HG02943 (cell line): ENCODE results near the gene PDZD2.

Experiments
- ATAC-seq: cut with Tn5 transposase; IDR thresholded peaks from one replicate; pipeline ENCODE4 v1.9.1; 2021; ENCODE audit warnings: mild to moderate bottlenecking, low read depth, moderate library complexity; ENCODE audit not compliant: unreplicated experiment

The PDZD2 gene

GRCh38 chr5:31635446-31635845, 3.5 kb upstream of the PDZD2 start:
- ATAC-seq, result no peak

GRCh38 chr5:31637851-31638250, 1.1 kb upstream of the PDZD2 start:
- no peak for ATAC-seq

- ATAC-seq, result no peak
Observed at GRCh38 chr5:31638345-31638744, 586 bp upstream of the PDZD2 start.

GRCh38 chr5:31639481-31640411, 815 bp downstream of the PDZD2 start:
- ATAC-seq, result no peak

GRCh38 chr5:31640573-31640972, 1.6 kb downstream of the PDZD2 start:
- ATAC-seq, result no peak

DNA sequence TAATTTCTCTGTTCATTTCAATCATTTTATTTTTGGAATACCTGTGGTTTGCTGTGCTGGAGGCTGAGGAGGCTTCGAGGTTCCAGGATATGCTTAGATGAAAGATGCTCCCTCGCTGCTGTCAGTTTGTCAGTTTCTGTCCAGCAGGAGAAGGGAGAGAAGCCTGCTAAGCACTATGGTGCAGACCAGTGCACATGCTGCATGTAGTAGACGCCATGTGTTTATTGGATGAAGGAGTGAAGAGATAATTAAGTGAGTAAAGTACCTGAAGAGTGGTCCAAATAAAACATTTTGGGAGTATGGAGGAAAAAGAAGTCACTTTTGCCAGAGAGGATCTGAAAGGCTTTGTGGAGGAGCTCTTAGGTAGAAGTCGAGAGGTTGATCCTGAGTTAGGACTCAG, 2.1 kb downstream of the PDZD2 start:
- no peak for ATAC-seq

GRCh38 chr5:31641575-31641974, 2.6 kb downstream of the PDZD2 start:
- ATAC-seq, result no peak

- no peak for ATAC-seq
Observed at GRCh38 chr5:31645420-31646081, 6.6 kb downstream of the PDZD2 start.

GRCh38 chr5:31648326-31648725, 9.4 kb downstream of the PDZD2 start:
- no peak for ATAC-seq

- no peak for ATAC-seq
Observed at GRCh38 chr5:31651241-31651640, 12.3 kb downstream of the PDZD2 start.

- ATAC-seq, result no peak
Observed at GRCh38 chr5:31655491-31655890, 16.6 kb downstream of the PDZD2 start.

GRCh38 chr5:31656806-31657205, 17.9 kb downstream of the PDZD2 start:
- ATAC-seq, result no peak

DNA sequence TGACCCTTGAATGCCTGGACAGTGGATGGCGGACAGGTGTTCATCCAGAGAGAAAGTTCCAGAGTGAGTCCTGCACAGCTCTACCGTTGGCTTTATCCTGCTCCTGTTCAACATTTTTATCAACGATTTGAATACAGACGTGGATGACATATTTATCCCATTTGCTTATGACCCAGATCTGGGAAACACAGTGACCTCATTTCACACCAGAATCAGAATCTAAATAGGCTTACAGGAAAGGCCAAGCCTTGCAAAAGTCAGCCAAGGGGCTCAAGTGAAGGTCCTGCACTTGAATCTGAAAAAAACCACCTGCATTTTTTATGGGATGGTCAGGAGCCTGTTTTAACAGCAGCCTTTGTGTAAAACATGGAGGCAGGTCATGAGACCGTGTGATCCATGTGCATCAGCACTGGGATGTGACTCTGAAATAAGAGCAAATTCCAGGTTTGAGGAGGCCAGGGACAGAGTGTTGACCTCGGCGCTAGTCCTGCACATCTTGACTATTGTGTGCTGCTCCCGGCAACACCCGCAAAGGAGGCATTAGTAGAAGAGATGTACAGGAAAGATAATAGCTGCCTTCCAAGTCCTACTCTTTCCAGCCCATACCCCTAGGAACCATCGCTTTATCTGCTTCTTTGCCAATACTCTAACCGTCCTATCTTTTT, 18.5 kb downstream of the PDZD2 start:
- ATAC-seq, result no peak

GRCh38 chr5:31661257-31661656, 22.3 kb downstream of the PDZD2 start:
- no peak for ATAC-seq

DNA sequence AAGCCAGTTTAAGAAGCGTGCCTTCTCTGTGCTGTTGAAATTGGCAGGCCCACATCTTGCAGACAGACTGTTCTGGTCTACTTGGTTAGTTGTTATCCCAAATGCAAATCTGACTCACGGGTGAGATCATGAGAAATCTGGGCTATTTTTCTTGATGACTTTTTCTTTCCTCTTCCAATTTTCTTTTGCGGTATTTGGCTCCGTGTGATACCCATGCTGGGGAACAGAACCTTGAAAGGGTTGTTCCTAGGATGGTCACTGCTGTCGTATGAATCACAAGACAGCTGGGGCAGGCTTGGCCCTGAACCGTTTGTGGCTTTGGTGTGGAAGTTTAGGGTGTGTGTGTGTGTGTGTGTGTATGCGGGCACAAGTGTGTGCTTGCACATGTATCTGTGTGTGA, 24.6 kb downstream of the PDZD2 start:
- ATAC-seq, result no peak

DNA sequence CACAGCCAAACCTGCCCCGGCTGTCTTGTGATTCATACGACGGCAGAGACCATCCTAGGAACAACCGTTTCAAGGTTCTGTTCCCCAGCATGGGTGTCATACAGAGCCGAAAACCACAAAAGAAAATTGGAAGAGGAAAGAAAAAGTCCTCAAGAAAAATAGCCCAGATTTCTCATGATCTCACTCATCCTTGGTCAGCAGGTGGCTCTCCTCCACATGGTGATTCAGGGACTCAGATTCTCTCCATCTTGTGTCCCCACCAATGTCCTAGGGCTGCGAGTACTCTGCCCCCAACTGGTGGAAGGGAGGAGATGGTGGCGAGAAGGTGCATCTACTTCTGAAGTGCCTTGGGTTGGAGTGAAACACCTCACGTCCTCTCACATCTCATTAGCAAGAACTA, 25.6 kb downstream of the PDZD2 start:
- ATAC-seq, result no peak

DNA sequence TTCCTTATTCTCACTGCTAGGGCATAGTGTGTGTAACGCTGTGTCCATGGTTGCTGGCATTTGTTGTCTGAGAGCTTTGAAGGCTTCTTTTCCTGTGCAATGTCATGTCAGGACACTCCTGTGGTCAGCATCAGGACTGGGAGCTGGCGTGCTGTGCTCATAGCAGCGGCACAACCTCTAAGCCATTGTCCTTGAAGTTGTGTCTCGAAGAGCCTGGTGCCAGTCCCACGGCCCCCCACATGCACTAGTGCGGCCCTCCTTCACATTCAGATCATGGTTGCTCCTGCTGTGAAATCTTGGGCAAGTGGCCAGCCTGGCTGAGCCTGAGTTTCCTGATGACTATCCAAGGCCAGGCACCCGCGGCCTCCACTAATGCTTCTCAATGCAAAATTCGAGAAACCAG, 32.4 kb downstream of the PDZD2 start:
- ATAC-seq, result no peak

GRCh38 chr5:31674371-31674951, 35.5 kb downstream of the PDZD2 start:
- ATAC-seq, result no peak

- no peak for ATAC-seq
Observed at GRCh38 chr5:31675472-31675871, 36.5 kb downstream of the PDZD2 start.

- ATAC-seq, result no peak
Observed at GRCh38 chr5:31678180-31678579, 39.2 kb downstream of the PDZD2 start.

- ATAC-seq, result no peak
Observed at GRCh38 chr5:31680528-31680927, 41.6 kb downstream of the PDZD2 start.
